NCI-H2081 treated with DMSO at 0.1 percent for 48 hours (cell line): ENCODE data around the gene DHCR7.

Experiments used
- DNase-seq: peaks from one replicate; lab custom pipeline; 2025; lab: John Stamatoyannopoulos, UW

Gene DHCR7

DNA sequence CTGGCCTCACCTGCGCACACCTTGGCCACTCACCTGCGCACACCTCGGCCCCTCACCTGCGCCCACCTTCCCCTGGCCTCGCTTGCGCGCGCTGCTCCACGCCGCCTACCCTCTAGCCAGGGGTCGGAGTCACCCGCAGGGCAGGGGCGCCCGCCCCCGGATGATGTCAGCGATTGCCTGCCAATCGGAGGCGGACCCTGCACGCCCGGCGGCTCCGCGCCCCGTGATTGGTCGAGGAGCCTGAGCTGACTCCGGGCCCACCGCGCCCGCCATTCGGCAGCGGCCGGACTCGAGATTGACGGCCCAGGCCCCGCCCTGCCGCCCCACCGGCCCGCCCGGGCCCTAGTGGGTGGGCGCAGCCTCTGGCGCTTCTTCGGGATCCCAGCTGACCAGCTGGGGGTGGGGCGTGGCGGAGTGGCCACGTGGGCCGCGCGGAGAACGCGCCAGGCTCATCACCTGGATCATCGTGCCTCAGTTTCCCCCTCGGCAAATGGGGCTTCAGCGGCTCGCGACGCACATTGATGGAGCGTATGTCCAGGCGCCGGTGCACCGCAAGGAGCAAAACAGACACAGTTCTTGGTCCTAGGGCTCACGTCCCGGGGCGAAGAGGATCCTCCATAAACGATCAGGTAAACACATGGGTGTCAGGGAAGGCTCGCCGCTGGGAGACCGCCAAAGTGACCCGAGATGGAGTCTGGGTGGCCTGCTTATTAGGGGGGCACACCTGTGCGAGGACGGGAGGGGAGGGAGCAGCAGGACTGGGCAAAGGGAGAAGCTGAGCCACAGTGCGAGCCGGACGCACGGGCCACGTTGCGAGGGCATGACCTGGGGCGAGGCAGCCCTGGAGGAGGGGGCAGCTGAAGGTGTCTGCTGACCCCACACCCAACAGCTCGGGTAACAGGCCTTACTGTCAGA lies at the start of gene DHCR7:
Gene DHCR7 (minus strand): TSS at position 137 of the 915 bp plus-strand sequence. CDS start 3,441 bp downstream, outside the sequence.
- DNase-seq, result peak; percentile 72

DNA sequence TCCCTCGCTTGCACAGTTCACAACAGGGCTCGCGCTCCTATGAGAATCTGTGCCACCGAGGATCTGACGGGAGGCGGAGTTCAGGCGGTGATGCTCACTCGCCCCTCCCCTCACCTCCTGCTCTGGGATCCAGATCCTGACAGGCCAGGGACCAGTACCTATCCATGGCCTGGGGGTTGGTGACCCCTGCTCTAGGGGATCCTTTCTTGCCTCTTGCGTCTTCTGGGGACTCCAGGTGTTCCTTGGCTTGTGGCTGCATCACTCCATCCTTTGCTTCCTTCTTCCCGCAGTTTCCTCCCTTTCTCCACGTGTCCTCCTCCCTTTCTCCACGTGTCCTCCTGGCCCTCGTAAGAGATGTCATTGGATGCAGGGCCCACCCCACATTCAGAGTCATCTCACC lies 48.2 kb upstream of the DHCR7 start:
- no peak for DNase-seq

- no peak for DNase-seq
Measured at GRCh38 chr11:71495286-71496230, 47.4 kb upstream of the DHCR7 start.

DNA sequence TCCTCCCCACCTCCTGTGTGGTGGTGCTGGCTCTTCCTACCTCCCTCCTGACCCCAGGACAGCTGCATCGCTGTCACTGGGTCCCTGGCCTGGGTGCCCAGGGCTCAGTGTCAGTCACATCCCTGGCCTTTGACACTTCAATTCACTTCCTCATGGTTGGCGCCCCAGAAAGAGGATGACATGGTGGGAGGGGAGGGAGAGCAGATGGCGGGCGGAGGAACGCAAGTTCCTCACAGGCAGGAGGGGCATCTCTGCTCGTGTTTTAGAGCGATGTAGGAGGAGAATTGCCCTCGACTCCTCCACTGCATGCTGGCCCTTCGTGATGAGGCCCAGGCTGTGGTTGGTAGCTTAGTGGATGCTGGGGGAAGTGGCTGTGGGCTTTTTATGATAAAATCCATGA lies 43.7 kb upstream of the DHCR7 start:
- no peak for DNase-seq

DNA sequence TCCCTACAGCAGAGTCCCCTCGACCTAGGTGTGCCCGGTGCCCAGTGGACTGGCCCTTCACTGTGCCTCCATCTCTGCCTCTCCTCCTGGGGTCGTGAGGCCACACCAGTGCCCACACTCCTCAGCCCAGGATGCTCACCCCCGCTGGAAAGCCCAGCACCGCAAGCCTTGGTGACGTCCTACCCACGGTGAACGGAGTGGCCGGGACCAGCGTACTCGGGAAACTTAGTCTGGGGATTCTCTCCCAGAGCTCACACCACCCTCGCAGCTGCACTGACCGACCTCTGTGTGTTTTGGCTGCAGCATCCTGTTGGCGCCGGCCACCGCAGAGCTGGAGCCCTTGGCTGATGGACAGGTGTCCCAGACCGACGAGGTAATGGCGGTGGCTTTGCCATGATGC lies 43.3 kb upstream of the DHCR7 start:
- DNase-seq, result no peak

DNA sequence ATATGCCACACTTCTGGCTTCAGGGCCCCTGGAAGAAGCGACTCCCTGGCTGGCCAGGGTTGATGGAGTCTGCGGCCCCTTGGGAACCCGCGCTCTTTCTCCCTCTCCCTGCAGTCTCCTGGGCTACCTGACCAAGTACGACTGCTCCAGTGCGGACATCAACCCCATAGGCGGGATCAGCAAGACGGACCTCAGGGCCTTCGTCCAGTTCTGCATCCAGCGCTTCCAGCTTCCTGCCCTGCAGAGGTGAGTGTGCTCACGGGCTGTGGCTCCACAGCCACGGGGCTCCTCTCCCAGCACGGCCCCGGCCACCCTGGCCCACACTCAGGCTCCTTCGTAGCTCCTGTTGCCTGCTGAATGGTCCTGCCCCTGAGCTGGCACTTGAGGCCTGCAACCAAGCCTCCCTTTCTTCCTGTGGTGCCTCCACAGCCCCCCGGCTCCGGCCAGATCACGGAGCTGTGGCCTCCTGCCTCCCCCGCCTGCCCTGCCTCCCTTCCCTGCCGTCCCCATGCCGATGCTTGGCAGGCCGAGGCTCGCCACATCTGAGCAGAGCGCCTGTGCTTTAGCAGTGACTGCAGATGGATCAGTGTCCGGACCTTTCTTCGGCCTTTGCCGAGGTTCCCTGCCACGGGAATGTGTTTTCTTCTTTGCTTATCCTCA lies 42.7 kb upstream of the DHCR7 start:
- DNase-seq, result no peak

- no peak for DNase-seq
Measured at GRCh38 chr11:71490044-71490730, 42.0 kb upstream of the DHCR7 start.

DNA sequence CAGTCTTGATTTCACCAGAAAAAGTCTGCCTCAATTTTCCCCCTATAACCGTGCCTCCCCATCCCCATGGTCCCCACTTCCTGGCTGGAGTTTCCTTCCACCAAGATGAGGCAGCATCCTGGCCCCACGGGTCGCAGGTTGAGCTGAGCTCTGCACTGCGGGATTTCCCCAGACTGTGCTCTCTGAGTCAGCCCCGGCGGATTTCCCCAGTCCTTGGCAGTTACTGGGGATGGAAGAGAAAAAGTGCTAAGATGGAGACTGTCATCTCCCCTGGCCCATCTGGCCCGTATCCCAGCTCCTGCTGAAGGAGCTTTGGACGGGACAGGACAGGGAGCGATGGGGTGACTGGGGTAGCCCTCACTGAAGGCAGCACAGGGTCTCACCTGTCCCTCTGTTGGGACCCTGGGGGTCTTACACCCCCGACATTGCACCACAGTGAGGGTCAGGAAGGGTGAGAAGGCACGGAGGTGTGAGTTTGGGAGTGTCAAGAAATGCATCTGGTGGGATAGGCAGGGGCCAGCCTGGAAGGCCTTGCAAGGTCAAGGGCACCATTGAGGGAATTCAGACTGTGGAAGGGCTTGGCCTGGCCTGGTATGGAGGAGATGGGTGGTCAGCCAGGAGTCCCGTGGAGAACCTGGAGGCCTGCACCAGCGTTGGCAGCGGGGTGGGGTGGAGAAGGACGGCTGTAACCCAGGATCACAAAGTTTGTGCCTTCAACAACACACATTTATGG lies 41.3 kb upstream of the DHCR7 start:
- no peak for DNase-seq

DNA sequence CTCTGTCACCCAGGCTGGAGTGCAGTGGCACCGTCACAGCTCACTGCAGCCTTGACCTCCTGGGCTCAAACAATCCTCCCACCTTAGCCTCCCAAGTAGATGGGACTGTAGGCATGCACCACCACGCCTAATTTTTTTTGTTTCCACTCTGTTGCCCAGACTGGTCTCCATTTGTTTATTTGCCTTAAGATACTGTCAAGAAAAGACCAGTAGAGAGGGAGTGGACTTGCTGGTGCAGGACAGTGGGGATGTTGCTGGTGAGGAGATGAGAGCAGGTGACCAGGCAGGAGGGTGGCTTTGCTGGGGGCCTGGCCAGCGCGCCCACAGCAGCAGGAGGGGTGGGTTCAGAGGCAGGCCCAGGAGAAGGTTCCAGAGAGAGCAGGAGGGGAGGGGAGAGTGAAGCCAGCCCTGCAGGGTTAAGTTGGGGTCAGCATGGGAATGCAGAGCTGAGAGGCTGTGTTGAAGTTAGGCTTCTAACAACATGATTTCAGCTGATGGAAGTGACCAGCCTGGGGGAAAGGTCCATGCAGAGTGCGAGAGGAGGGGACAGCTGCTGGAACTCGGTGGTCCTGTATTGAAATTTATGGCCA lies 40.6 kb upstream of the DHCR7 start:
- no peak for DNase-seq

- DNase-seq, result no peak
Measured at GRCh38 chr11:71486320-71486719, 38.1 kb upstream of the DHCR7 start.

DNA sequence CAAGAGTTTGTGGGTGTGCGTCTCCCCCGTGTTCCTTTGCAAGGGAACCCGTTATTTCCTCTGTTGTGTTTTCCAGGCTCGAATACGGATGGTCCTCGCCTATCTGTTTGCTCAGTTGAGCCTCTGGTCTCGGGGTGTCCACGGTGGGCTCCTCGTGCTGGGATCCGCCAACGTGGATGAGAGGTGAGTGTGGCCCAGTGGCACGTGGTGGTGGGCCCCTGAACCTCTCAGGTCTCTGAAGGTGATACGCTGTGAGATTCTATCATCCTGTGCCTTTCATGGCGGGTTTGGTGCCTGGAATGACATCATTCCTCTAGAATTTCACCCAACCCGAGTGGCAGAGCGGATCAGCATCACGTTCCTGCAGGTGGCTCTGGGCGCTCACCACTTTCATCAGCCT lies 37.3 kb upstream of the DHCR7 start:
- DNase-seq, result no peak

GRCh38 chr11:71485063-71485399 lies 36.8 kb upstream of the DHCR7 start:
- DNase-seq, result no peak

- no peak for DNase-seq
Measured at GRCh38 chr11:71484248-71485062, 36.3 kb upstream of the DHCR7 start.

DNA sequence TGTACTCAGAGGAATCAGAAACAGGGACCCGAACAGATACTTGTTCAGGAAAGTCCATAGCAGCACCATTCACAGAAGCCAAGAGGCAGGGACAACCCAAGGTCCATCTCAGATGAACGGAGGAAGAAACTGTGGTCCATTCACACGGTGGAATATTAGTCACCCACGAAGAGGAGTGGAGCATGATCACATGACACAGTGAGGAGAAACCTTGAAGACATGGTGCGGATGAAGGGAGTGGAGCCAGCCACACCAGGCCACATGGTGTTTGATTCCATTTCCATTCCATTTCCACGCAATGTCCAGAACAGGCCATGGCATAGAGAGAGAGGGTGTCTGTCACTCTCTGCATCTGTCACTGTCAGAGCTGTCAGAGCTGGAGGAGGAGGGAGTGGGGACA lies 35.5 kb upstream of the DHCR7 start:
- DNase-seq, result no peak

- DNase-seq, result no peak
Measured at GRCh38 chr11:71482746-71483364, 34.7 kb upstream of the DHCR7 start.

GRCh38 chr11:71482216-71482615 lies 34.0 kb upstream of the DHCR7 start:
- no peak for DNase-seq

GRCh38 chr11:71481101-71481960 lies 33.1 kb upstream of the DHCR7 start:
- DNase-seq, result no peak

- DNase-seq, result no peak
Measured at GRCh38 chr11:71478528-71478840, 30.3 kb upstream of the DHCR7 start.
